SK-N-SH (cell line): ENCODE data around the gene OPCML. TPM values are rescaled to one million over a fixed set of nuclear protein-coding genes. Genes with fewer than 3 reads are reported as not detected.

Source experiments
- CTCF ChIA-PET: fragments of 300-600, 350-600 bp; formaldehyde crosslinking; extraction: SDS; loops from one replicate; lab custom pipeline; 2021; lab: Yijun Ruan, JAX
- POLR2A ChIA-PET: fragments of 350-600 bp; sonication (Branson Sonifier 250); formaldehyde crosslinking; extraction: SDS; loops from one replicate; lab custom pipeline; 2020; ENCODE audit warnings: antibody characterized with exemption, inconsistent platforms; lab: Yijun Ruan, JAX
- DNase-seq: peaks from one replicate; pipeline ENCODE4 v3.0.0; 2012
- H2AFZ ChIP-seq: fragments of 200-600 bp; sonication (generic); 2 replicates; pipeline ENCODE4 v1.8.1; 2016; ENCODE audit warnings: antibody characterized with exemption, mild to moderate bottlenecking, low read depth
- H3F3A ChIP-seq: fragments of 200-600 bp; sonication (generic); replicated peaks from 2 replicates; pipeline ENCODE3; 2016; ENCODE audit warnings: antibody characterized with exemption, mild to moderate bottlenecking; ENCODE audit not compliant: insufficient read depth
- H3K27ac ChIP-seq, 2 experiments: fragments of 200-500 bp in 1 of 2; fragments of 200-600 bp in 1 of 2; sonication (Bioruptor generic) in 1 of 2; sonication (generic), shearing (Covaris generic) in 1 of 2; 2 replicates each; pipeline versions ENCODE4 v1.5.1 to v1.6.1; 2014 to 2016; ENCODE audit warnings: low read depth in 2 of 2, inconsistent platforms in 1 of 2, low read length in 1 of 2, mild to moderate bottlenecking in 1 of 2, mixed read lengths in 1 of 2
- H3K27me3 ChIP-seq: fragments of 200-600 bp; sonication (generic), shearing (Covaris generic); 2 replicates; pipeline ENCODE4 v1.6.1; 2016; ENCODE audit warnings: mixed run types; ENCODE audit not compliant: insufficient read depth
- H3K36me3 ChIP-seq, 2 experiments: fragments of 200-500 bp in 1 of 2; fragments of 200-600 bp in 1 of 2; sonication (Bioruptor generic) in 1 of 2; sonication (generic) in 1 of 2; replicated peaks in 1 of 2; 2 replicates each; pipeline versions ENCODE3 to v1.5.1; 2014 to 2016; ENCODE audit warnings: low read length in 1 of 2, mild to moderate bottlenecking in 1 of 2; ENCODE audit not compliant: insufficient read depth in 2 of 2, control insufficient read depth in 1 of 2
- H3K4me1 ChIP-seq, 2 experiments: fragments of 200-500 bp in 1 of 2; fragments of 200-600 bp in 1 of 2; sonication (Bioruptor generic) in 1 of 2; sonication (generic), shearing (Covaris generic) in 1 of 2; 2 replicates each; pipeline versions ENCODE4 v1.5.1 to v1.6.1; 2014 to 2016; ENCODE audit warnings: low read depth in 1 of 2, low read length in 1 of 2, mixed run types in 1 of 2; ENCODE audit not compliant: insufficient read depth in 2 of 2, control insufficient read depth in 1 of 2
- H3K4me2 ChIP-seq: fragments of 200-600 bp; sonication (generic), shearing (Covaris generic); 2 replicates; pipeline ENCODE4 v1.6.1; 2017; ENCODE audit warnings: mixed run types
- H3K4me3 ChIP-seq, 2 experiments: fragments of 200-500 bp in 1 of 2; fragments of 200-600 bp in 1 of 2; sonication (Bioruptor generic) in 1 of 2; sonication (generic), shearing (Covaris generic) in 1 of 2; 2 replicates each; pipeline versions ENCODE4 v1.5.1 to v1.8.1; 2014 to 2016; ENCODE audit warnings: low read depth in 2 of 2, inconsistent platforms in 1 of 2, low read length in 1 of 2, mild to moderate bottlenecking in 1 of 2, mixed read lengths in 1 of 2, moderate library complexity in 1 of 2
- H3K79me2 ChIP-seq: fragments of 200-600 bp; sonication (generic); 2 replicates; pipeline ENCODE4 v1.8.1; 2017; ENCODE audit warnings: mild to moderate bottlenecking; ENCODE audit not compliant: insufficient read depth
- H3K9ac ChIP-seq: fragments of 200-600 bp; sonication (generic); 2 replicates; pipeline ENCODE4 v1.6.1; 2017; ENCODE audit warnings: mixed run types
- H3K9me2 ChIP-seq: fragments of 200-600 bp; sonication (generic); 2 replicates; pipeline ENCODE4 v1.6.1; 2017; ENCODE audit warnings: mixed run types
- H3K9me3 ChIP-seq: fragments of 200-600 bp; sonication (generic); 2 replicates; pipeline ENCODE4 v1.6.1; 2017; ENCODE audit warnings: mixed run types, mild to moderate bottlenecking, moderate library complexity
- H4K20me1 ChIP-seq: fragments of 200-600 bp; sonication (generic); 2 replicates; pipeline ENCODE4 v1.6.1; 2017; ENCODE audit warnings: mild to moderate bottlenecking, mixed run types; ENCODE audit not compliant: insufficient read depth
- EP300 ChIP-seq, 2 experiments: IDR thresholded peaks; 2 replicates each; pipeline versions ENCODE4 v1.4.0 to v1.6.1; 2012; ENCODE audit warnings: borderline replicate concordance in 1 of 2, low read depth in 1 of 2, low read length in 1 of 2
- FOSL2 ChIP-seq: IDR thresholded peaks from 2 replicates; pipeline ENCODE4 v1.4.0; 2012; ENCODE audit warnings: low read depth, mild to moderate bottlenecking, moderate library complexity, borderline replicate concordance
- FOXJ3 ChIP-seq: sonication (generic); formaldehyde crosslinking; IDR thresholded peaks from 2 replicates; pipeline ENCODE4 v1.5.1; 2020; ENCODE audit warnings: mild to moderate bottlenecking, missing genetic modification reagents
- JUND ChIP-seq: IDR thresholded peaks from 2 replicates; pipeline ENCODE4 v1.4.0; 2012
- NFIC ChIP-seq: IDR thresholded peaks from 2 replicates; pipeline ENCODE4 v1.4.0; 2012; ENCODE audit warnings: borderline replicate concordance
- NRF1 ChIP-seq: IDR thresholded peaks from 2 replicates; pipeline ENCODE4 v1.6.1; 2012; ENCODE audit warnings: low read depth, mild to moderate bottlenecking, low read length
- POLR2AphosphoS5 ChIP-seq: IDR thresholded peaks from 2 replicates; pipeline ENCODE4 v1.6.1; 2012; ENCODE audit warnings: low read depth, low read length
- RFX5 ChIP-seq: IDR thresholded peaks from 2 replicates; pipeline ENCODE4 v1.6.1; 2012; ENCODE audit warnings: mild to moderate bottlenecking, improper control_type of control experiment, low read length
- SMC3 ChIP-seq: IDR thresholded peaks from 2 replicates; pipeline ENCODE4 v1.6.1; 2012; ENCODE audit warnings: low read depth, low read length, improper control_type of control experiment
- TAF1 ChIP-seq: IDR thresholded peaks from 2 replicates; pipeline ENCODE4 v1.6.1; 2012; ENCODE audit warnings: low read depth, mild to moderate bottlenecking, low read length, moderate library complexity, borderline replicate concordance
- TCF12 ChIP-seq: IDR thresholded peaks from 2 replicates; pipeline ENCODE4 v1.4.0; 2012
- YY1 ChIP-seq: IDR thresholded peaks from 2 replicates; pipeline ENCODE4 v1.4.0; 2012; ENCODE audit warnings: low read depth, mild to moderate bottlenecking
- WGBS: methylation state at CpG from one replicate; pipeline ENCODE4 v1.1.6; 2017; ENCODE audit warnings: low lambda C conversion rate; 5-methylcytosine and 5-hydroxymethylcytosine counted together
- polyA plus RNA-seq, 3 experiments: library from polyadenylated mRNA; depleted of rRNA; stranded (reverse); fragments of >200 nt; gene quantifications; 2 replicates each; pipeline ENCODE4 v1.2.3, GENCODE V29; 2012
- TF ChIP-seq, protein P1 (sequence below): fragments of 150-350 bp; IDR thresholded peaks from 2 replicates; pipeline ENCODE4 v1.6.1; 2016; ENCODE audit warnings: mild to moderate bottlenecking, low read depth, low read length
- TF ChIP-seq, protein P2 (sequence below): IDR thresholded peaks from 2 replicates; pipeline ENCODE4 v1.6.1; 2012; ENCODE audit warnings: mild to moderate bottlenecking, low read depth, low read length, moderate library complexity
- TF ChIP-seq, protein P3 (sequence below): IDR thresholded peaks from 2 replicates; pipeline ENCODE4 v1.4.0; 2012; ENCODE audit warnings: low read depth, borderline replicate concordance

Gene OPCML
- polyA plus RNA-seq, 1 of the 3 experiments (the other 2 are of a cell fraction), result not detected

DNA sequence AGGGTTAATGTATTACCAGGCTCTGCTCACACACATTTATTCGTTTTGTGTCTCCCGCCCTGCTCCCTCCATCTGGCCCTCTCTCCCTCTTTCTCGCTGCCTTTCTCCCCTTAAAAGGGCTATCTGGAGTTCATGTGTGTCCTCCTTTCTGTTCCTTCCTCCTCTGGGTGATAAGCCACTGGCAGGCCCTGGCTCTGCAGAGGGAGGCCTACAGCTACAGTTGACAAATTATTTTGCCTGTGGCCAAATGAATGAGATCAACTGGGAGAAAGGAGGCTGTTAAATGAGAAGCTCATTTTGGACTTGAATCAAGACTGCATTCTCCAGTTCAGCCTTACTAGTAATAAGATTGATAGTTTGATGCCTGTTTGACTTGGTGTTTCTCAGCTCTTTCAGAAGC is 17.5 kb upstream of the OPCML start:
- Histone ChIP-seq H2AFZ (no peak overlapping the region), H3F3A (no peaks in the 10 kb centered on the region), H3K36me3 (no peaks in the 10 kb centered on the region), H3K9me2 (no peaks in the 10 kb centered on the region), H3K9ac (no peak overlapping the region), H3K4me3 (no peak overlapping the region), H3K27ac (no peak overlapping the region), H3K4me2 (no peak overlapping the region), H4K20me1 (no peaks in the 10 kb centered on the region), H3K4me1 (peaks cover 0 to 8% of the 10 kb centered on the region in 2 experiments; a peak in 1 of 4 replicates), H3K9me3 (no peaks in the 10 kb centered on the region), H3K79me2 (no peaks in the 10 kb centered on the region), H3K27me3 (no peaks in the 10 kb centered on the region)
- POLR2A ChIA-PET, result no interaction called here
- 9% methylated on average over 3 of the region's 3 CpGs for WGBS
- DNase-seq, result no peak
- CTCF ChIA-PET, result interaction anchor here (1.0 kb wide), 1 partner anchor 272 kb away, joined by 3 read pairs; no protein-coding TSS in a partner anchor
- TF ChIP-seq RFX5, result no peak
- no peak for TF ChIP-seq FOSL2
- no peak for TF ChIP-seq TCF12
- no peak for TF ChIP-seq TAF1
- no peak for TF ChIP-seq JUND
- no peak for TF ChIP-seq EP300 (IDR thresholded peaks at IDR 0.05; ENCODE audit: borderline replicate concordance in 1 of 2, low read depth in 1 of 2, low read length in 1 of 2)
- TF ChIP-seq, protein P1, sequence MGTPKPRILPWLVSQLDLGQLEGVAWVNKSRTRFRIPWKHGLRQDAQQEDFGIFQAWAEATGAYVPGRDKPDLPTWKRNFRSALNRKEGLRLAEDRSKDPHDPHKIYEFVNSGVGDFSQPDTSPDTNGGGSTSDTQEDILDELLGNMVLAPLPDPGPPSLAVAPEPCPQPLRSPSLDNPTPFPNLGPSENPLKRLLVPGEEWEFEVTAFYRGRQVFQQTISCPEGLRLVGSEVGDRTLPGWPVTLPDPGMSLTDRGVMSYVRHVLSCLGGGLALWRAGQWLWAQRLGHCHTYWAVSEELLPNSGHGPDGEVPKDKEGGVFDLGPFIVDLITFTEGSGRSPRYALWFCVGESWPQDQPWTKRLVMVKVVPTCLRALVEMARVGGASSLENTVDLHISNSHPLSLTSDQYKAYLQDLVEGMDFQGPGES, result no peak
- TF ChIP-seq, protein P2, sequence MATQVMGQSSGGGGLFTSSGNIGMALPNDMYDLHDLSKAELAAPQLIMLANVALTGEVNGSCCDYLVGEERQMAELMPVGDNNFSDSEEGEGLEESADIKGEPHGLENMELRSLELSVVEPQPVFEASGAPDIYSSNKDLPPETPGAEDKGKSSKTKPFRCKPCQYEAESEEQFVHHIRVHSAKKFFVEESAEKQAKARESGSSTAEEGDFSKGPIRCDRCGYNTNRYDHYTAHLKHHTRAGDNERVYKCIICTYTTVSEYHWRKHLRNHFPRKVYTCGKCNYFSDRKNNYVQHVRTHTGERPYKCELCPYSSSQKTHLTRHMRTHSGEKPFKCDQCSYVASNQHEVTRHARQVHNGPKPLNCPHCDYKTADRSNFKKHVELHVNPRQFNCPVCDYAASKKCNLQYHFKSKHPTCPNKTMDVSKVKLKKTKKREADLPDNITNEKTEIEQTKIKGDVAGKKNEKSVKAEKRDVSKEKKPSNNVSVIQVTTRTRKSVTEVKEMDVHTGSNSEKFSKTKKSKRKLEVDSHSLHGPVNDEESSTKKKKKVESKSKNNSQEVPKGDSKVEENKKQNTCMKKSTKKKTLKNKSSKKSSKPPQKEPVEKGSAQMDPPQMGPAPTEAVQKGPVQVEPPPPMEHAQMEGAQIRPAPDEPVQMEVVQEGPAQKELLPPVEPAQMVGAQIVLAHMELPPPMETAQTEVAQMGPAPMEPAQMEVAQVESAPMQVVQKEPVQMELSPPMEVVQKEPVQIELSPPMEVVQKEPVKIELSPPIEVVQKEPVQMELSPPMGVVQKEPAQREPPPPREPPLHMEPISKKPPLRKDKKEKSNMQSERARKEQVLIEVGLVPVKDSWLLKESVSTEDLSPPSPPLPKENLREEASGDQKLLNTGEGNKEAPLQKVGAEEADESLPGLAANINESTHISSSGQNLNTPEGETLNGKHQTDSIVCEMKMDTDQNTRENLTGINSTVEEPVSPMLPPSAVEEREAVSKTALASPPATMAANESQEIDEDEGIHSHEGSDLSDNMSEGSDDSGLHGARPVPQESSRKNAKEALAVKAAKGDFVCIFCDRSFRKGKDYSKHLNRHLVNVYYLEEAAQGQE, result no peak
- no peak for TF ChIP-seq NFIC
- no peak for TF ChIP-seq POLR2AphosphoS5
- no peak for TF ChIP-seq NRF1
- no peak for TF ChIP-seq FOXJ3 (CRISPR knock-in tag)
- no peak for TF ChIP-seq YY1
- TF ChIP-seq, protein P3, sequence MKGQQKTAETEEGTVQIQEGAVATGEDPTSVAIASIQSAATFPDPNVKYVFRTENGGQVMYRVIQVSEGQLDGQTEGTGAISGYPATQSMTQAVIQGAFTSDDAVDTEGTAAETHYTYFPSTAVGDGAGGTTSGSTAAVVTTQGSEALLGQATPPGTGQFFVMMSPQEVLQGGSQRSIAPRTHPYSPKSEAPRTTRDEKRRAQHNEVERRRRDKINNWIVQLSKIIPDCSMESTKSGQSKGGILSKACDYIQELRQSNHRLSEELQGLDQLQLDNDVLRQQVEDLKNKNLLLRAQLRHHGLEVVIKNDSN, result no peak
- TF ChIP-seq SMC3, result no peak
